Esophagus squamous epithelium (tissue), 4 donors: ENCODE data around the gene RPL32.

Experiments
- POLR2A ChIP-seq, 4 donors: fragments of 450-650 bp; IDR thresholded peaks; one replicate each; pipeline ENCODE4 v1.6.1; 2017; ENCODE audit warnings: antibody characterized with exemption in 4 of 4, mild to moderate bottlenecking in 4 of 4, moderate library complexity in 3 of 4
- TF ChIP-seq, protein P1 (sequence below), 6 experiments: fragments of 450-650 bp in 4 of 6; fragments of 200-600 bp in 2 of 6; sonication (generic) in 2 of 6; IDR thresholded peaks; one replicate each; pipeline ENCODE4 v1.5.1; 2016 to 2019; ENCODE audit warnings: antibody characterized with exemption in 6 of 6, mild to moderate bottlenecking in 4 of 6, moderate library complexity in 4 of 6

DNA sequence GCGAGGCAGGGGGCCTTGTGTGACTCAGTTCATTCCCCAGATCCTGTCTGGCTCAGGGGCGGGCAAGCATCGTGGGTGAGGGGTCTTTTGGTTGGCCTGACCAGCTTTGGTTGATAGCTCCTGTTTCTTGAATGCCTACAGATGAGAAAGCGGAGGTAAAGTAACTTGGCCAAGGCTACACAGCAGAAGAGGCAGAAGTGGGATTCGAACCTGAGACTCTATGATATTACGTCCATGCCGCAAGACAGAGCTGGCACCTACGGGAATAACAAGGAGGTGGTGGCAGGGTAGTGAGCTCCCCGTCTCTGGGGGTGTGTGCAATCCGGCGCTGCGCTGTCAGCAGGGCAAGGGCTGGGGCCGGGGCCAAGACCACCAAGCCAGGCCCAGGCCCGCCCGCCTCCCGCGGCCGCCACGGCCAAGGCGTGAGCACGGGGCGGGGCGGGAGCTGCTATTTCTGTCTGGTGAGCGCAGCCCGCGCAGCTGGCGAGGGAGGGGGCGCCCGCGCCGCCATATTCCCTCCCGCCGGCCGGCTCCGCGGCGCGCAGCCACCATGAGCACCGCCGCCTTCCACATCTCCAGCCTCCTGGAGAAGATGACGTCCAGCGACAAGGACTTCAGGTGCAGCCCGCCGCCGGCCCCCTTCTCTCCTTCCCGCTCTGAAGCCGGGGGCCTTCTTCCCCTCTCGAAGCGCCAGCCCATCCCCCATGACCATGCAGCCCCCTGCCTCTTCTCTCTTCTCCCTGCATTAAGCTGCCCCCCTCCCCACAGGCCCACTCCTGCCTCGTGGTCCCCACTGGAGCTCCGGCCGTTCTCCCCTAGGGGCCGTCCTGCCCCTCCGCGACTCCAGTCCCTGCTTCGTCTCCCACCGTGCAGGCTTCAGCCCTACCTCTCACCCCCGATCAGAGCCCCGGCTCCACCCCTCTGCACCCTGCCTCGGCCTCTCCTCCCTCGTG is 44.9 kb downstream of the RPL32 start, which contains the start of gene CAND2:
- TF ChIP-seq, protein P1, sequence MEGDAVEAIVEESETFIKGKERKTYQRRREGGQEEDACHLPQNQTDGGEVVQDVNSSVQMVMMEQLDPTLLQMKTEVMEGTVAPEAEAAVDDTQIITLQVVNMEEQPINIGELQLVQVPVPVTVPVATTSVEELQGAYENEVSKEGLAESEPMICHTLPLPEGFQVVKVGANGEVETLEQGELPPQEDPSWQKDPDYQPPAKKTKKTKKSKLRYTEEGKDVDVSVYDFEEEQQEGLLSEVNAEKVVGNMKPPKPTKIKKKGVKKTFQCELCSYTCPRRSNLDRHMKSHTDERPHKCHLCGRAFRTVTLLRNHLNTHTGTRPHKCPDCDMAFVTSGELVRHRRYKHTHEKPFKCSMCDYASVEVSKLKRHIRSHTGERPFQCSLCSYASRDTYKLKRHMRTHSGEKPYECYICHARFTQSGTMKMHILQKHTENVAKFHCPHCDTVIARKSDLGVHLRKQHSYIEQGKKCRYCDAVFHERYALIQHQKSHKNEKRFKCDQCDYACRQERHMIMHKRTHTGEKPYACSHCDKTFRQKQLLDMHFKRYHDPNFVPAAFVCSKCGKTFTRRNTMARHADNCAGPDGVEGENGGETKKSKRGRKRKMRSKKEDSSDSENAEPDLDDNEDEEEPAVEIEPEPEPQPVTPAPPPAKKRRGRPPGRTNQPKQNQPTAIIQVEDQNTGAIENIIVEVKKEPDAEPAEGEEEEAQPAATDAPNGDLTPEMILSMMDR (IDR thresholded peaks at IDR 0.05), result no peak
- no peak for TF ChIP-seq POLR2A (IDR thresholded peaks at IDR 0.05)
